HG02840 (cell line): Measurements from ENCODE around the gene GPR89B.
"Not testable (repeated sequence)": the region's sequence is repeated elsewhere in the genome, so short reads cannot be mapped to it uniquely, and the experiment has no call there.

Experiments used
- ATAC-seq: cut with Tn5 transposase; IDR thresholded peaks from one replicate; pipeline ENCODE4 v1.9.1; 2021; ENCODE audit warnings: mild to moderate bottlenecking, moderate library complexity, moderate number of reproducible peaks; ENCODE audit not compliant: unreplicated experiment, low FRiP score

GPR89B gene

DNA sequence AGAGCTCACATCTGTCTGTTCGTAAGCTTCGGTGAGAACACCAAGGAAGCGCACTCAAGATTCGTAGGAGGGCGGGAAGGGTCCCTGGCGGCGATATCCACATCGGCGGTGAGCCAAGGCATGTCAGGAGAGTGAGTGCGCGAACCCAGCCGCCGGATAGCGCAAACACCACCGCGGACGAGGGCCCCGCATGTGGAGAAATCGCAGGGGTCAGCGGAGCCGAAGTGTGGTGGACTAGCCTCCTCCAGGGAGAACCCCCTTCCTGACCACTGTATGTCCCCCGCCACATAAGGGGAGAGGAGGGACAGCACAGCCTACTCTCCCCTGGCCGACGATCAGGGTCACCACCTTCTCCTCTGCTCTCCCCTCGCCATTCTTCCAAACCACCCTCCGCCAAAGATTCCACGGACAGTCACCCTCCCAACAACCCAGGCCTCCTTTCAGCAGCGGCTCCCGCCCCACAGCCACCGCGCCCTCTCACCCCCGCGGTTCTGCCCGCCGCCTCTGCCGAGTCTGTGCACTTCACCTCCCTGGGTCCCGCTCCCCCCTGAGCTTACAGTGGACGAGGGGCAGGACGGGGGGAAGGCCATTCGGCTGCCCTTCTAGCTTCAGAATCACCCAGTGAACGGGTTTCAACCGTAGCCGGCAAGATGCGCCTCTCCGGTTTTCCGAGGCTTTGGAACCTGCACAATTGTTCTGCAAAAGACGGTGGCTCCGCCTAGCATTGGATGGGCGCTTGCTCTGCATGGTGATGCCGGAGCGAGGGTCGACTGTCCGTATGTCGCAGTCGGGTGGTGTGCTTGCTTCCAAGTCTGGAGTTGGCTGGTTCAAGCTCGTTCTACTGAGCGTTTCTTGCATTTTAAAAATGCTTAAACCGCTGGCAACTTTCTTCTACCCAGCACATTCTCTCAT lies 86.3 kb downstream of the GPR89B start:
- ATAC-seq: not testable (repeated sequence)

DNA sequence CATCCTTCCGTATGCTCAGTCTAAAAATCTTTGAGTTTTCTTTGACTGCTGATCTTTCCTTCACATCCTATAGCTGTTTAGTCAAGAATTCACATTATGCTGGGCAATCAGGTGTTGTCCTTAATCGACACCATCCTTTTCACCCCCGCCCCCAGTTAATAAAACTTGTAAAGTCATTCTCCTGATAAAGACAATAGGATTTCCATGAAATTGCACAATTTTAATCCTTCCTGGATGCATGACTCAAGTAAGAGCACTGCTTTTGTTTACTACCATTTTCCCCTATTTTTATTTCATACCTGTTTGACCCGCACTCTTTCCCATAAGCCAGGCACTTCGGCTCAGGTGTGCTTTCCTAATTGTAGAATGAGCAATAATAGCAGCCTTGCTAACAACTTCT lies 96.7 kb downstream of the GPR89B start:
- ATAC-seq: not testable (repeated sequence)

DNA sequence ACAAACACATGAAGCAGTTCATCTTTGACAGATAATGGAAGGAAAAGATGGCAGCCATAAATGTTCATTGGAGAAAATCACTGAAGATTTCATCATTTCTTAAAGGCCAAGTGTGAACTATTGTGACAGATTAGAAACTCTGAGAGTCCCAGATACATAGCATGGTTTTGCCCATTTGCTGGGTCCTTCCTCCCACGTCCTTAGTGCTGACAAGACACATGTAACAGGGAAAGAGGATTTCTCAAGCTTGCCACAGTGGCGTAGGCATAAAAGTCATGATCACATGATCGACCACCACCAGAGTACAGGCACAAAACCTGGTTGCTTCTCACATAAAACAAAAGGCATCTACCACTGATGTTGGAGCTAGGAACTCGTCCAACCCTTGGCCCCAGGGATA lies 98.8 kb downstream of the GPR89B start:
- ATAC-seq: not testable (repeated sequence)

DNA sequence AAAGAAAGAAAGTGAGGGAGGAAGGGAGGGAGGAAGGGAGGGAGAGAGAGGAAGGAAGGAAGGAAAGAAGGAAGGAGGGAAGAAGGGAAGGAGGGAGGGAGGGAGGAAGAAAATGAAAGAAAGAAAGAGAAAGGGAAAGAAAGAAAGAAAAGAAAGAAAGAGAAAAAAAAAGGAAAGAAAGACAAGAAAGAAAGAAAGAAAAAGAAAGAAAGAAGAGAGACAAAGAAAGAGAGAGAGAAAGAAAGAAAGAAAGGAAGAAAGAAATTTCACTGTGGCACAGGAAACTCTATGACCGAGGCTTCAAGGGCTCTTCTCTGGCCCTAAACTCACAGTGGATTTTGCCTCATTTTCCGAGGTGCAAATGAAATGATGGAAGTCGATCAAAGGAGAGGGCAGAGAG lies 104.0 kb downstream of the GPR89B start:
- not testable (repeated sequence) for ATAC-seq

DNA sequence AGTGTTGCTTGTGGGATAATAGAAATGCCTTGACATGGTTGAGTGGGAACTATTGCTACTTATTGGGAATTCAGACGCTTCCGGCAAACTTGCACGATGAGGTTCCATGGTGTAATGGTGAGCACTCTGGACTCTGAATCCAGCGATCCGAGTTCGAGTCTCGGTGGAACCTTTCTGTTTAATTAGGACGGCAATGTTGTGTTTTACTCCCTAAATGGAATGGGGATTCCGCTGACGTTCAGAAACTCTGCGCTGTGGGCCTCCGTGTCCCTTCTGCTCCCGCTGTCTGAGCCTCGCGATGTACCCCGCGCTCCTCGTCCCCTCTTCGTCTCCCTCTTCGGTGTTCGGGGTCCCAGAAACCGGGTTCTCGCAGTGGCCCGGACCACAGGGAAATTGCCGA lies 104.5 kb downstream of the GPR89B start:
- ATAC-seq: not testable (repeated sequence)

DNA sequence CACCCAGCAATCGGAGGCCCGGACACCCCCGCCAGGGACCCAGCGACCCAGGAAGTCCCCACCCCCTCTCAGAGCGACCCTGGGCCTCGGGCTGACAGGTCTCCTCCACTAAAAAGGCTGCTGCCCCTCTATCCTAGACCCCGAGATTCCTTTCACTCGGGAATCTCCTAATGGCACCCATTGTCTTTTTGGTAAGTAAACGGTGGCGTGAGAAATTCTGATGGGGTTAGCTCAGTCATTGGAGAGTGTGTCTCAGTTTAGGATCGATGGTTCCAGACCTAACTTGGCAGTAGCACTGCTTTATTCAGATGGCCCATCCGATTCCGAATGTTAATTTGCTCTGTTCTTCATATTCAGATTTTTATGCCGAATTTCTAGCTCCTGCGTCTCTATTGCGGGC lies 104.9 kb downstream of the GPR89B start:
- not testable (repeated sequence) for ATAC-seq

DNA sequence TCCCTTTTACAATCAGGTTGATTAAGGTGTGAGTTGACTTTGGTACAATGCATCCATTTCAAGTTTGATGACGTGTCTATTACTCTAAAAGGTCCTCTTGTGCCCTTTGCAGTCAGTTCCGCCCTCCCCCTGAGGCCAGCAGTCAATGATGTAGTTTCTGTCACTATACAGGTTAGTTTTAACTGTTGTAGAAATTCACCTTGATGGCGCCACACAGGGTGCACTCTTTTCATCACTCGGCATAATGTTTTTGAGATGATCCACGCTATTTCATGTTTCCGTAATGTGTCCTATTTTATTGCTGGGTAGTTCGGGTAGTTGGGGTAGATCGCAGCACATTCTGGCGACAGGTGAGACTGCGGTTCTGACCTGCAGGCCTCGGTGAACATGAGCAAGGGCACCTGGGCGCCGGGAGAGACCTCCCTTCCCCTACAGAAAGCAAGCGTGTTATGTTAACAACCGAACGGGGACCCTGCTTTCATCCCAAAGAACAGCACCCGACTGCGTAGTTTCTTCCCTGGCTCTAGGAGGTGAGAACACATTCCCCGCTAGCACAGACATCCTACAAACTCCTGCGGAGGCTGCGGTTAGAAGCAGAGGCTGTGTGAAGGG lies 109.7 kb downstream of the GPR89B start:
- peak; percentile 15 for ATAC-seq

DNA sequence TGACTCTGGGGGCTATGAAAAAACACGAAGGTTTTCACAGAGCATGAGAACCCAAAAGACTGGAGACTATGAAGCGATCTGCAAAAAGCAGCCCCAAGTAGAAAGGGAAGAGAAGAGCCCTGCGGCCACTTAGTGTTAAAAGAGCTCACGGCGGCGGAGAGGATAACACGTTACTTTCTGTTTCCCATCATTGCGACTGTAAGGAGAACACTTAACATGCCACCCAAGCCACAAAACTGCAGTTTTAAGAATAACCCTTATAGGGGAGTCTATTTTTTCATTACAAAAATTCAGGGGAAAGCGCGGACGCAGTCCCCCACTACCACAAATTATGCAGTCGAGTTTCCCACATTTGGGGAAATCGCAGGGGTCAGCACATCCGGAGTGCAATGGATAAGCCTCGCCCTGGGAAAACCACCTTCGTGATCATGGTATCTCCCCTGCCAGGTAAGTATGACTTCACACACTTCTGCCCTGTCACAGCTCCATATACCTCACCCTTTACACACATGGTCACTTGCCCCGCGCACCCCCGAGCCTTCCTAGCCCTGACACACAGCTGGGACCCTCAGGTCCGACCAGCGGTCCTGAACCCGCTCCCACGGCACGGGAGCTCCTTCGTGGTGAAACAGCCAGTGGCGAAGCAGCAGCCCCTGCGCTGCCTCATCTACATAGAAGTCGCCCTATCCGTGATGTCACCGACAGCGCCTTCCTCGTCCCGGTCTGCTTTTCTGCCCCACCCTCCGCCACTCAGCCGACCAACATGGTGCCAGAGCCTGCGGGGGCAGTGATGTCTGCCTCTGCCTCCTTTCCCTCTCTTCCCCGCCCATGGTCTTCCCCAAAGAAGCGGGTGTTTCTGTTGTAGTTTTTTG lies 110.5 kb downstream of the GPR89B start:
- ATAC-seq: peak; percentile 76
